ENCODE results near the gene NOS1AP.
"Not testable (repeated sequence)": the region's sequence is repeated elsewhere in the genome, so short reads cannot be mapped to it uniquely, and the experiment has no call there.

Gene NOS1AP

GRCh38 chr1:162168261-162168660, 98.8 kb downstream of the NOS1AP start:
- DNase-seq (ENCODE audit: low read depth): peak; percentile 43
- no peak for TF ChIP-seq CTCF (conservative IDR thresholded peaks at IDR 0.05; ENCODE audit: low read depth, low read length)

GRCh38 chr1:162169031-162169790, 99.7 kb downstream of the NOS1AP start:
- TF ChIP-seq CTCF (conservative IDR thresholded peaks at IDR 0.05; ENCODE audit: low read depth, low read length): no peak
- DNase-seq (ENCODE audit: low read depth): peak; percentile 23
- H3K4me3 ChIP-seq (ENCODE audit: low read depth, low read length): no peak overlapping the region

More at GRCh38 chr1:162168261-162168660, 98.8 kb downstream of the NOS1AP start:
- H3K4me3 ChIP-seq (ENCODE audit: low read depth, low read length): no peak overlapping the region

GRCh38 chr1:162171111-162171510, 101.6 kb downstream of the NOS1AP start:
- no peak overlapping the region for H3K4me3 ChIP-seq (ENCODE audit: low read depth, low read length)
- DNase-seq (ENCODE audit: low read depth): peak; percentile 66
- no peak for TF ChIP-seq CTCF (conservative IDR thresholded peaks at IDR 0.05; ENCODE audit: low read depth, low read length)

GRCh38 chr1:162172311-162173102, 103.0 kb downstream of the NOS1AP start:
- no peak for TF ChIP-seq CTCF (conservative IDR thresholded peaks at IDR 0.05; ENCODE audit: low read depth, low read length)
- DNase-seq (ENCODE audit: low read depth): peak; percentile 59
- no peak overlapping the region for H3K4me3 ChIP-seq (ENCODE audit: low read depth, low read length)

- DNase-seq (ENCODE audit: low read depth); H3K4me3 ChIP-seq (ENCODE audit: low read depth, low read length): not testable (repeated sequence)
Observed at GRCh38 chr1:162173607-162174006, 104.1 kb downstream of the NOS1AP start.

- DNase-seq (ENCODE audit: low read depth); H3K4me3 ChIP-seq (ENCODE audit: low read depth, low read length): not testable (repeated sequence)
Observed at GRCh38 chr1:162174027-162174426, 104.5 kb downstream of the NOS1AP start.

- DNase-seq (ENCODE audit: low read depth): peak; percentile 30
- H3K4me3 ChIP-seq (ENCODE audit: low read depth, low read length): no peak overlapping the region
- TF ChIP-seq CTCF (conservative IDR thresholded peaks at IDR 0.05; ENCODE audit: low read depth, low read length): no peak
Observed at GRCh38 chr1:162175379-162176081, 106.0 kb downstream of the NOS1AP start.

Measured in choroid plexus epithelial cell (primary cell).